NCI-H82 (cell line): Measurements from ENCODE around the gene SERPINI1.

ENCODE experiments used
- DNase-seq: peaks from one replicate; lab custom pipeline; 2025; lab: John Stamatoyannopoulos, UW

SERPINI1 gene, protein sequence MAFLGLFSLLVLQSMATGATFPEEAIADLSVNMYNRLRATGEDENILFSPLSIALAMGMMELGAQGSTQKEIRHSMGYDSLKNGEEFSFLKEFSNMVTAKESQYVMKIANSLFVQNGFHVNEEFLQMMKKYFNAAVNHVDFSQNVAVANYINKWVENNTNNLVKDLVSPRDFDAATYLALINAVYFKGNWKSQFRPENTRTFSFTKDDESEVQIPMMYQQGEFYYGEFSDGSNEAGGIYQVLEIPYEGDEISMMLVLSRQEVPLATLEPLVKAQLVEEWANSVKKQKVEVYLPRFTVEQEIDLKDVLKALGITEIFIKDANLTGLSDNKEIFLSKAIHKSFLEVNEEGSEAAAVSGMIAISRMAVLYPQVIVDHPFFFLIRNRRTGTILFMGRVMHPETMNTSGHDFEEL

DNA sequence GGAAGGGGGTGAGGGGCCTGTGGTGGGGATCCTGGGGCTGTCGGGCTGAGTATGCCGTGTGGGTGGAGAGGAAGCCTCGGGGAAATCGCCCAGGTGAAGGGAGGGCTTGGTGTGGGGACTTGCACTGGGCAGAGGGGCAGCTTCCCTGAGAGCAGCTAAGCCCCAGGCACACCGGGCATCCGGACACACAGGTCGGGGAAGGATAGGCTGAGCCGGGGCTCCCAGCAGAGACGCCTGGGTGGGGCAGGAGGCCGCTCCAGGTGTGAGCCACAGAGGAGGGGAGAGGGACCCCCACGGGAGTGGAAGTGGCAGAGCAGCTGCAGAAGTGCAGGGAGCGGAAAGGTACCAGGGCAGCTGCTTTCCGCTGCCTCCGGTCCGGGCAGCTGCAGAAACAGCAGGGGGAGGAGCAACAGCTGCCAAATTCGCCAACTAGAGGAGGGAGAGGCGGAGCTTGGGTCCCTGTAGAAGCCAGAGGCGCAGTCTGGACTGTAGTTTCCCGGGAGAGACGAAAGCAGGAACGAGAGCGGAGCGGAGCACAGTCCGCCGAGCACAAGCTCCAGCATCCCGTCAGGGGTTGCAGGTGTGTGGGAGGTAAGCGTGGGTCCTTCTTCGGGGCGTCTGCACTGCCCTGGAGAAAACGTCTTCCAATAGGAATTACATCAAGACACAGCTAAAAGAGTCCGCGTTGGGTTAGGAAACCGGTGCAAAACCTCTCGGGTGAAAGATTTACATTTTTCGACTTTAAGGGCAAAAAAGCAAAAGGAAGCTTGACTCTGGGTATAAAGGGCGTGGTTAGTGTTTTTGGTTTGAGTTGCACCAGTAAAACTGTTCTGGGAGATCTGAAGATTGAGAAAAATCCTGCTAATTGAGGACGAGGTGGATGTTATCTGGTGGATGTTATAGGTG, at the start of gene SERPINI1:
SERPINI1 (plus strand) TSS at position 489 of the 906 bp plus-strand sequence. CDS start 53,408 bp downstream, outside the sequence.
- peak; percentile 98 for DNase-seq

DNA sequence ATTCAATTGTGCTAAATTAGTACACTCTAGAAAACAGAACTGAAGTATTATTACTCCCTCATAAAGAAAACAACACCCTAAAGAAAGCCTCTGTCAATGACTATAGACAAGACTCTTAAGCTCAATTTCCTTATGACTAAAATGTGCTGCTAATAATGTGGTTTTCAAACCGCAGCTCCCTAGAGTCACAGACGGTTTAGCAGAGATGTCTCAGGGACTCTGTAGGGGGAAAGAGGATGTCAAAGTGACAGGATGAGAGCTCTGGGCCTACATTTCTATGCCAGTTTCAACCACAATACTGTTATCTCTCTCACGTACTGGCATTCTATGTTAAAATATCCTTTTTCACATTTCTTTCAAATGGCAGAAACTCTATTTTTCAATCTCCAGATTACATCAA, 44.2 kb upstream of the SERPINI1 start:
- DNase-seq, result no peak

DNA sequence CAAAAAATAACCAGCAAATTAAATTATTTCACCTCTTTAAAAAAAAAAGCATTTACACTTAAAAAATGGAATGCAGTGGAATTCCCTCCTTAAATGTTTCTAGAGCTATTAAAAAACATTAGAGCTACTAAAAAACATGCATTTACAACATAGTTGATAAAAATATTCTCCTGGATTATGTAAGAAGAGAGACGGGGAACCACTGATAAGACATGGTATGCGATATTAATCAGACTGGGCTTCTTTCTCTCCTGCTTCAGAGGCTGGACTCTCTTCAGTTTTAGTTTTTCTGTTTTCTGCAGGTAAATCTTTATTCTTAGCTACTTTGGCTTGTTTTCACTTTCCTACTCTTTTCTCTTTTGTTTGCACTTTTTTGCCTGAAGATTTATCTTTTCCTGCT, 41.4 kb upstream of the SERPINI1 start:
- no peak for DNase-seq

DNA sequence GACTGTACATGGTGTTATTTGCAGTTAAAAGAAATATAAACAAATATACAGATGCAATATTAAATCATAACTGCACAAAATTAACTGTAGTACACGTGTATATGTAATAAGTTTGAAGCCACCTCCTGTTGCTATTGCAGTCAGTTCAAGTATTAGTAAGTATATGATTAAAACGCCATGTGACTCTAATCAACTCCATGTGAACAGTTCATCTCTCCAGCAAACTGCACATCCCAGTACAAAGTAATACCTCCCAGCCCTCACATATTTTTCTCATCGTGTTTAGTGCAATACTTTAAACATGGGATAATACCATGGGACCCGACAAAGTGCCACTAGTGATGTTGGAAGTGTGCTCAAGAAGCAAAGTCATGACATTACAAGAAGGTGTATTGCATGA, 35.5 kb upstream of the SERPINI1 start:
- no peak for DNase-seq

DNA sequence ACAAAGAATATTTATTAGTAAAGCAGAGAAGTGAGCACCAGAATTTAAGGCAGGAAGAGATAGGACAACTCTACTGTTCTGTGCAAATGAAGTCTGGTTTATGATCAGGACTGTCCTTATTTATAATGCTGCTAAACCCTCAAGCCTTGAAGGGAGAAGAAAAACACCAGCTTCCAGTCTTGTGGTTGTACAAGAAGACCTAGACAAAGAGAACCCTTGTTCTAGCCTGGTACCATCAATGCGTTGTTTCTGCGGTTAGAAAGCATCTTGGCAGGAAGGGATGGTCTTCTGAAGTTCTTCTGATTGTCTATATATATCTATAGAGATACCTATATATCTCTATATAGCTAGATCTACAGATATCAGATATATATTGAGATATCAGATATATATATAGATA, 34.6 kb upstream of the SERPINI1 start:
- DNase-seq, result no peak

DNA sequence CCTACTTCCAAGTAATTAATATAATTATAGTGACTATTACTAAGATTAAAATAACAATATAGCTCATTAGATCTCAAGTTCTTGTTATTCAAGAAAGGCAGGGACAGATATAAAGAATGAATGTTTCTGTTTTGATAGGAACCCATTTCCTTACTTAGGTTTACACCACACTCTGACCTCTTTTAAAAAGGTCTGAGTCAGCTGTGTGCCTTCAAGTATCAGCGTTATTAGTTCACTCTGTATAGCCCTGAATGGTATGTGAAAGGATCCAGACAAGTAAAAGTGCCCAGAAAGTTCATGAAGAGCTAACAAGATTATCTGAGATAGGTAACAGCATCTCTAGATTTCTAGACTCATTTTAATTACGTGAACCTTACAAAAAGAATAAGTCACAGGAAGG, 29.7 kb upstream of the SERPINI1 start:
- DNase-seq, result no peak

DNA sequence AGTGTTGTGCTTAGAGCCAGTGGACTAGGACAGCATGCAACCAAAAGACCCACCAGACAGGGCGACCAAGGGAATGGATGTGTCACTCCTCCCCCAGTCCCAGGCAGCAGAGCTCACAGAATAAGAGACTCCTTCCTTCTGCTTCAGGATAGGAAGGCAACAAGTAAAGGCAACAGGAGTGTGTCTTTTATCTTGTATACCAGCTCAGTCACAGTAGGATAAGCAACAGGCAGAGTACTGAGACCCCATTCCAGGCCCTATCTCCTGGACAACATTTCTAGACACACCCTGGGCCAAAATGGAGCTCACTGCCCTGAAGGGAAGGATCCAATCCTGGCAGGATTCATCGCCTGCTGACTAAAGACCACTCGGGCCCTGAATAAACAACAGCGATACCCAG, 25.8 kb upstream of the SERPINI1 start:
- DNase-seq, result no peak

DNA sequence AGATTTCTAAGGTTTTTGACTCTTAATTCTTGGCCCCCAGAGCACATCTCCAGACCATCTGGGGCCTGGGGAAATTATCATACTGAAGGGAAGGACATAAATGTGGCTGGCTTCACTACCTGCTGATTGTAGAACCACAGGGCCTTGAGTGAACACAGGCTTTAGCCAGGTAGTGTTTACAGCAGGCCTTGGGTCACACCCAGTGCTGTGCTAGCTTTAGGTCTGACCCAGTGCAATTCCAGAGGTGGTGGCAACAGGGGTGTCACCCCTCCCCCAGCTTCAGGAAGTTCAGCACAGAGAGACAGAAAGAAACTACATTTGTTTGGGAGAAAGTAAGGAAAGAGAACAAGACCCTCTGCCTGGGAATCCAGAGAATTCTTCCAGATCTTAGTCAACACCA, 25.0 kb upstream of the SERPINI1 start:
- DNase-seq, result no peak

DNA sequence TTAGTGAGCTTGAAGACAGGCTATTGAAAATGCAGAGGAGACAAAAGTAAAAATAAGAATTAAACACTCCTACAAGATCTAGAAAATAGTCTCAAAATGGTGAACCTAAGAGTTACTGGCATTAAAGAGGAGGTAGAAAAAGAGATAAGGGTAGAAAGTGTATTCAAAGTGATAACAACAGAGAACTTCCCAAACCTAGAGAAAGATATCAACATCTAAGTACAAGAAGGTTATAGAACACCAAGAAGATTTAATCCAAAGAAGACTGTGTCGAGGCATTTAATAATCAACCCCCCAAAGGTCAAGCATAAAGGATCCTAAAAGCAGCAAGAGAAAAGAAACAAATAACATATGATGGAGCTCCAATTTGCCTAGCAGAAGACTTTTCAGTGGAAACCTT, 24.1 kb upstream of the SERPINI1 start:
- DNase-seq, result no peak

DNA sequence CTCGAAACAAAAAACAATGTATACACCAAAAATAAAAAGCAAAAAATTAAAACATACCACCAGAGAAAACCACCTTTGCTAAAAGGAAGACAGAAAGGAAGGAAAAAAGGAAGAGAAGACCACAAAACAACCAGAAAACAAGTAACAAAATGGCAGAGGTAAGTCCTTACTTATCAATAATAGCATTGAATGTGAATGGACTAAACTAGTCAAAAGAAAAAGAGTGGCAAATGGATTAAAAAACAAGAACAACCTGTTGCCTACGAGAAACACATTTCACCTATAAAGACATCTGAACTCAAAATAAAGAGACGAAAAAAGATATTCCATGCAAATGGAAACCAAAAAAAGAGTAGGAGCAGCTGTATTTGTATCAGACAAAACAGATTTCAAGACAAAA, 23.1 kb upstream of the SERPINI1 start:
- DNase-seq, result no peak

DNA sequence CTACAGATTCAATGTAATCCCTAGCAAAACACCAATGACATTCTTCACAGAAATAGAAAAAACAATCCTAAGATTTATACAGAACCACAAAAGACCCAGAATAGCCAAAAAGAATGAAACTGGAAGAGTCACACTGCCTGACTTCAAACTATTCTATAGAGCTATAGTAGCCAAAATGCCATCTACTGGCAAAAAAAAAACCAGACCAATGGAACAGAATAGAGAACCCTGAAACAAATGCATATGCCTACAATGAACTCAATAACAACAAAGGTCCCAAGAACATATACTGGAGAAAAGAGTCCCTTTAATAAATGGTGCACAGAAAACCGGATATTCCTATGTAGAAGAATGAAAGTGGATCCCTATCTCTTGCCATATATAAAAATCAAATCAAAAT, 20.6 kb upstream of the SERPINI1 start:
- no peak for DNase-seq

DNA sequence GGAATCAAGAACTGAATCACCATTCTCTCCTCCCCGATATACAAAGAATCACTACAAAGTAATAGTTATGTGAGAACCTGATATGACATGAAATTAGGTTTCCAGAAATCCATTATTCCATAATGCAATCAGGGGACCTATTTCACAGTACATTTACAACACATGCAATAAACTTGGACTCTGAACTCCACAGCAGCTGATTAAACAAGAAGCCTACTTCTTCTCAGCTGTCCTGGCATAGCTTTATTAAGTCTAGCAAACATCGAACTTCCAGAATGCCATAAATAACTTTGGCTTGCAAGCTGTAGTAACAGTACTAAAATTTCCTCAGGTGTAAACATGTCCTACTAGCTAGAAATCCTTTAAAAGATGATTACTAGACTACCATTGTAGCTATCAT, 18.6 kb upstream of the SERPINI1 start:
- DNase-seq, result no peak

DNA sequence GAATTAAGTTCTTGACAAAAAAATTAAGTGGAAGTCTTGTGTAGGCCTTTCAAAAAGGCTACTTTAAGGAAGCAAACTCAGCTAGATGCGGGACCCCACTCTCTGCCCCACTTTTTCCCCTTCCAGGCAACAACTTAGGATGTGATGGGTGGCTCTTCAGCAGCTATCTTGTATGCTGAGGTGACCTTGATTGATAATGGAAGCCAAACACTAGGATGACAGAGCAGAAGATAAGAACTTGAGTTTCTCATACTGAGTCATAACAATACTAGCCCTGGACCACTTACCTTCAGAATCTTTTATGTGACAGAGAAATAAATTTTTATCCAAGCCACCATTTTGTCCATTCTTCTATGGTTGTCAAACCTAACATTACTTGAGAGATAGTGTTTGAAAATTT, 16.9 kb upstream of the SERPINI1 start:
- no peak for DNase-seq

DNA sequence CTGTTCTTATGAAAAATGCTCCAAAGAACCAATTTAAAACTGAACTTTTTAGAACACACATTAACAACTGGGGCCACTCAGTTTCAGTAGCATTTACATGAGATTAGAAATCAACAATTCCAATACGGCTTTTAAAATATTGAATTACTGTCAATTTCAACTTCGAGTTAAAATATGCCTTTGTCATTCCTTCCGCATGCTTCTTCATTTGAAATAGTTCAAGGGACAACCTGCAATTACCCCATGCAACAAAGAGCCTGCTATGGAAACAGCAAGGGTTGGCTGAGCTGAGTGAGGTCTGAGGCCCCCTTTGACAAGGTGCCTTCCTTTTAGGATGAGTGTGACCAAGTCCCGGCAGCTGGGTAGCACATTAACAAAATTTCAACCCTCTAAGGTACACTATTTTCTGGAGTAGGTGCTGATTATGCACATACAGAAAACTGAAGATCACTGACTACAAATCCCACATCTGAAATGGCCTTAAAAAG, 12.5 kb upstream of the SERPINI1 start:
- no peak for DNase-seq

DNA sequence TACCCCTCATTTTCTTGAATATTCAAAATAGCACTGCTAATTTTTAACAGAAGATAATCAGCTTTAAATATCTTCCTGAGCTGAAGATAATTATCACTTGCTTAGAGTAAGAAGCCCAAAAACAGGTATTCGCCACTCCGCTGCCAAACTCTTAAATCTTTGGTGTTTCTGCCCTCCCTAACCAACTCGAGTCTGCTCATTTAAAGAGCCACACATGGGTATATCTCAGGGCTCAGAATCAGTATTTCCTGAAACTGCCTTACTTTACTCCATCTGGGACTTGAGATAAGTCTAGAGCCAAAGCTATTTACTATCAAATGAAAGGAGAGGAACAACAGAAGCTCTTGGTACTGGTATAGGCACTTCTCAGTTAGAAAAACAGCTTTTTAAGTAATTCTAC, 11.6 kb upstream of the SERPINI1 start:
- DNase-seq, result no peak

DNA sequence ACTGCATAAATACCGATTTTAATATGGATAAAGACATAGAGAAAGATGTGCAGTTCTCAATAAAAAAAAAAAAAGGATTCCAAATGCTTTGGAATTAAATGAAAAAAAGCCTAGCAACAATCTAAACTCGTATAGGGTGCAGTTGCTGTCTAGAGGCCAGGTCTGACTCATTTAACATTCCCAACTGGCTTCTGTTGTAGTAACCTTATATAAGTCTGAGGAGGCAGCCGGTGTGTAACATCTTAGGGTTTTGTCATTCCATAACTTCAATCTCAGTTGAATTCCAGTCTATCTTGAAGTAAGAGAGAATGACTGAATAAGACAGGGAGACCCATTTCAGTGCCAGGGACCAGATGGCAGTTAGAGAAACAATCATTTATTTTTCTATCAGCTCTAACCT, 7.3 kb upstream of the SERPINI1 start:
- DNase-seq, result no peak

DNA sequence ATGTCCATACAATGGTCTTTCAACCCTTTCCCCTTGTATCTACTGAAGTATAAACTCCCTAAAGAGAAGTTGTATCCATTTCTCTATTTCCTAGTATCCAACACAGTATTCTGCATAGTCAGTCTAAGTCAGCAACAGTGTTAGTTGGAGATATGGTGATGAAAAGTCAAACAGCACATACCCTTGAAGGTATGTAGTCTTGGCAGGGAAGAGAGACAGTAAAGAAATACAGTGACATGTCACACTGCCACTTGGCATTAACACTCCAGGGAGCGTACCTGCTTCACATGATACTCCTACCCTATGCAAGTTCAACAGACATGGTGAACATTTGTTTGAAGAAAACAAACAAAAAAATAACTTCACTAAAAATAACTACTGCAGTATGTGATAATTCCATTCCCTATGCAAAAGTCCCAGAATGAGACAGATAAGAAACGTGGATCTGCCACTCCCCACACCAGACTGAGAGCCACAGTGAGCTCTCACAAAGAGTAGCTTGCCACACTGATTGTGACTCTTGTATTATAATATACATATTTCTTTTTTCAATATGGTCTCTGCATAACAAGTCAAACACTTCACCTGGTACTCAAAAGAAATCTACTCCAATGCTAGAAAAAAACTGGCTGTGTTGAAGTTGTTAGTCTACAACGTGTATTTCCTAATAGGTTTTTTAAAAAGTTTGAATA, 6.7 kb upstream of the SERPINI1 start:
- DNase-seq, result no peak

DNA sequence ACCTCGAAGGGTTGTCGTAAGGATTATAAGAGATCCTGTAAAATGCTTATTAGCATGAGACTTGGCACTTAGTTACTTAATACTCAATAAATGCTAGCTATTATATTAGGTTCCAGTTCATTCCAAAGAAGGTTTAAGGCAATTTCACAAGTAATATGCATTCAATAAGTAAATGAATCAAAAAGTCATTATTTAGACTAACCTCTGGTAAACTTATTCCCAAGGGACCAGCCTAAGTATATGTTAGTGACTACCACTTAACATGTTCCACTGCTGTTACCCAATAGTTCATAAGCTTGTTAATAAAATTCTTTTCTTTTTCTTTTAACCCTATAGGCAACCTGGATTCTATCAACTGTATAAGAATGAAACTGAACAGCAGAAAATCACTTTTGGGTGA, 5.9 kb upstream of the SERPINI1 start:
- DNase-seq, result peak; percentile 69

DNA sequence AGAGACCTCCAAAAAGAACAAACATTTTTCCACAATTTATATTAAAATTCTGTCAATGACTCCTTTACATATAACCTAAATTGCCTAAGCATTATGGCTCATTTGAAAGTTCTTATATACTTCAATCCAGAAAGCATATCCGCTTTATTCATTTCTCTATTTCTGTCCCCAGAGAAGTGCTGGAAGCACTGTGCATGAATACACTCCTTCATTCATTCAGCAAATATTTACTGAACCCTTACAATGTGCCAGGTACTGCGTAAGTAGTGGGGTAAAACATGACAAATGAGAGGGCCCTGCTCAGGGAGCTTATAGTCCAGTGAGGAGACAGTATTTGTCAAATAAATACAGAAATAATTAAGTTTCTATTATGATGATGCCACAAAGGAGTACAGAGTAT, 4.1 kb upstream of the SERPINI1 start:
- DNase-seq, result no peak

DNA sequence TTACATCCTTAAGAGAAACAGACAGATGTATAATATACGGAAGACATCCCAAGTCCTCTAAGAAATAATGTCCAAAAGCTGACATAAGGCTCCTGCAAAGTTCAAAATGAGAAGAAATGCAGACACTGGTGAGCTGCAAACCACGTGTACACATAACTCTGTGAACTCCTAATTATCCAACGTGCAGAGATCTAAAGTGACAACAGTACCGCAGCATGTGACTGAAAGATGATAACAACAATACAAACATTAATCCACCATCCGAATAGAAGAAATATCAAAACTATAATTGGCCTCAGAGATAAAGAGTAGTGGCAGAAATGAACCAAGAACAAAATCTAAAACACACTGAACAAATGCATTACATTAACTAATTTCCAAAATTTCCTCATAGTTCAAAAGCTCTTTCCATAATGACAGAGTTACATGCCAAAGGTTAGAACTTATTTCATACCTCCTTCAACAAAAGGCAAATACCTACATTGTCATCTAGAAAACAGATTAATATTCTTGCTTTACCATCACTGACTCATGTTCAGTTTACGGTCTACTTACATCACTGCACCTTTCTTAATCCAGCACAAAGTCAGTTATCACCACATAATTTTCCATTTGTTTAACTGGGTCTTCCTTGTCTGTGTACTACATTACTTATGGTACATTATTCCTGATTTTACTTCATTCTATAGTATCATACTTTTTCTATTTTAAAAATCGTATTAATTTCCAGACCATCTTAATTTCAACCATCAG, 3.0 kb upstream of the SERPINI1 start:
- DNase-seq, result no peak

DNA sequence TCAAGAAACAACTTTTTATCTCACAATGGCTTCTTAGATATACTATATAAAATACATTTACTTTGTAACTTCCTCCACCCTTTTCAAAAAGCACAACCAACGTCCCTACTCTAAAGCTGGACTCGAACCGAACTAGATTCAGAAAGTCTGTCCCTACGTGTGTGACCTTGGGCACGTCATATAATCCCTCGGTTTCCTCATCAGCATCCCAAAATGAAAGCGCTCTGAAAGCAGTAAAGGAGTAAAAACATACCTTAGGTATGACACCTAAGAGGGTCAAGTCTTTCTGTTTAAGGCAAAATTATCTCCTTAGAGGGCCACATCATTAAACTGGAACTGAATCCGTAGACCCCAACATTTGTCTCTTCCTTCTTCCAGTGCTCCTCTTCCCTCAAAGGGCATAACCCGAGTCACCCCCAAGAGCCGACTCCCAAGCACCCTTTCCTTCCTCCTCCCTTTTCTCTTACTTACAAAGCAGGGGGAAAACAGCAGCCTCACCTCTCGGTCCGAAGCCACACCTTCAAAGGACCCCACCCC, 1.5 kb upstream of the SERPINI1 start:
- peak; percentile 54 for DNase-seq
